HepG2 (cell line): Measurements from ENCODE around the gene RRAS. TPM values are rescaled to one million over a fixed set of nuclear protein-coding genes. Genes with fewer than 3 reads are reported as not detected.

ENCODE experiments used
- ARID2 ChIP-seq: sonication (generic); formaldehyde crosslinking; IDR thresholded peaks from 2 replicates; pipeline ENCODE4 v1.8.1; 2022; ENCODE audit warnings: mild to moderate bottlenecking, missing genetic modification reagents, borderline replicate concordance
- ARID3A ChIP-seq: IDR thresholded peaks from 2 replicates; pipeline ENCODE4 v1.6.1; 2012; ENCODE audit warnings: low read depth, low read length, improper control_type of control experiment
- ATF7-NPFF ChIP-seq: sonication (generic); formaldehyde crosslinking; IDR thresholded peaks from 2 replicates; pipeline ENCODE4 v1.8.1; 2023; ENCODE audit warnings: mild to moderate bottlenecking, low read depth, missing genetic modification reagents, moderate library complexity
- FOXK1 ChIP-seq: sonication (generic); formaldehyde crosslinking; IDR thresholded peaks from 2 replicates; pipeline ENCODE4 v1.4.0; 2020; ENCODE audit warnings: low read depth, missing genetic modification reagents, borderline replicate concordance
- FUBP1 ChIP-seq: sonication (generic); formaldehyde crosslinking; IDR thresholded peaks from 2 replicates; pipeline ENCODE4 v1.5.1; 2020; ENCODE audit warnings: missing genetic modification reagents, mild to moderate bottlenecking, borderline replicate concordance
- HHEX ChIP-seq: IDR thresholded peaks from 2 replicates; pipeline ENCODE4 v1.6.1; 2016; ENCODE audit warnings: control low read depth
- HOXA5 ChIP-seq: sonication (generic); formaldehyde crosslinking; IDR thresholded peaks from 2 replicates; pipeline ENCODE4 v1.4.0; 2020; ENCODE audit warnings: missing genetic modification reagents
- IKZF1 ChIP-seq: fragments of 450-650 bp; IDR thresholded peaks from 2 replicates; pipeline ENCODE4 v1.7.1; 2016
- MED1 ChIP-seq: sonication (generic); formaldehyde crosslinking; IDR thresholded peaks from 2 replicates; pipeline ENCODE4 v1.4.0; 2020; ENCODE audit warnings: missing genetic modification reagents
- MYPOP ChIP-seq: sonication (generic); formaldehyde crosslinking; IDR thresholded peaks from 2 replicates; pipeline ENCODE4 v1.8.1; 2023; ENCODE audit warnings: mild to moderate bottlenecking, moderate library complexity, missing genetic modification reagents
- NONO ChIP-seq, 2 experiments: fragments of 450-650 bp in 1 of 2; sonication (generic) in 1 of 2; formaldehyde crosslinking in 1 of 2; IDR thresholded peaks in 1 of 2; conservative IDR thresholded peaks in 1 of 2; 2 replicates each; pipeline versions ENCODE4 v1.6.1 to v1.8.0; 2017 to 2022; ENCODE audit warnings: mild to moderate bottlenecking in 1 of 2, missing genetic modification reagents in 1 of 2, moderate library complexity in 1 of 2
- POLR2AphosphoS2 ChIP-seq: IDR thresholded peaks from 2 replicates; pipeline ENCODE4 v1.6.1; 2011; ENCODE audit warnings: low read depth, low read length, improper control_type of control experiment
- ZIK1 ChIP-seq: sonication (generic); formaldehyde crosslinking; IDR thresholded peaks from 2 replicates; pipeline ENCODE4 v1.5.0; 2020; ENCODE audit warnings: mild to moderate bottlenecking, low read depth, missing genetic modification reagents, borderline replicate concordance
- ZNF343 ChIP-seq: sonication (generic); formaldehyde crosslinking; IDR thresholded peaks from 2 replicates; pipeline ENCODE4 v1.4.0; 2020; ENCODE audit warnings: mild to moderate bottlenecking, missing genetic modification reagents
- ZNF501 ChIP-seq: sonication (generic); formaldehyde crosslinking; IDR thresholded peaks from 2 replicates; pipeline ENCODE4 v1.5.1; 2020; ENCODE audit warnings: mild to moderate bottlenecking, moderate library complexity, missing genetic modification reagents
- ZNF761 ChIP-seq: sonication (generic); formaldehyde crosslinking; conservative IDR thresholded peaks from 2 replicates; pipeline ENCODE4 v1.4.0; 2020; ENCODE audit warnings: mild to moderate bottlenecking, missing genetic modification reagents
- ZNF788 ChIP-seq: sonication (generic); formaldehyde crosslinking; IDR thresholded peaks from 2 replicates; pipeline ENCODE4 v1.5.0; 2020; ENCODE audit warnings: mild to moderate bottlenecking, missing genetic modification reagents, borderline replicate concordance
- ZNF800 ChIP-seq: sonication (generic); formaldehyde crosslinking; IDR thresholded peaks from 2 replicates; pipeline ENCODE4 v1.4.0; 2020; ENCODE audit warnings: missing genetic modification reagents
- polyA plus RNA-seq, 8 experiments: library from polyadenylated mRNA; depleted of rRNA in 3 of 8; stranded (reverse) in 7 of 8; unstranded in 1 of 8; fragments of >200 nt; fragmentation: Illumina TruSeq in 4 of 8; extraction: Trizol in 4 of 8; gene quantifications; 2 replicates each; pipeline versions ENCODE4 v1.2.1 to v1.2.3, GENCODE V29; 2011 to 2016; ENCODE audit warnings: low read depth in 4 of 8, missing spikeins in 1 of 8, mixed read lengths in 1 of 8; ENCODE audit not compliant: insufficient read depth in 1 of 8
- total RNA-seq, 5 experiments: library from RNA; depleted of rRNA; stranded (reverse); fragments of >200 nt; fragmentation: Illumina TruSeq; extraction: Trizol; gene quantifications; 2 replicates each; pipeline ENCODE4 v1.2.3, GENCODE V29; 2016; ENCODE audit warnings: low read depth in 1 of 5
- TF ChIP-seq, protein P1 (sequence below): sonication (generic); formaldehyde crosslinking; conservative IDR thresholded peaks from 2 replicates; pipeline ENCODE4 v1.4.0; 2020; ENCODE audit warnings: missing genetic modification reagents

Gene RRAS
- total and polyA plus RNA-seq, 2 of the 13 experiments (the other 11 are each of a cell fraction or from before 2014, with no cell fraction given), result 1.5 to 12.0 TPM

- TF ChIP-seq ARID3A, result 0 out of 2 replicates have a peak, but pooled peaks have one; percentile 30
- TF ChIP-seq MYPOP, result peak; percentile 79; the same call in 1 of the 2 replicates
- TF ChIP-seq FUBP1 (CRISPR knock-in tag), result no peak
- no peak for TF ChIP-seq POLR2AphosphoS2
- TF ChIP-seq HHEX (CRISPR knock-in tag), result no peak
- TF ChIP-seq MED1, result peak; percentile 64
- no peak; the same call in 1 of the 2 replicates for TF ChIP-seq FOXK1
- TF ChIP-seq ZNF501 (CRISPR knock-in tag), result peak; percentile 82
- TF ChIP-seq ZIK1 (CRISPR knock-in tag), result no peak
- TF ChIP-seq ZNF761 (CRISPR knock-in tag), result 0 out of 2 replicates have a peak, but pooled peaks have one; percentile 25
- TF ChIP-seq, protein P1, sequence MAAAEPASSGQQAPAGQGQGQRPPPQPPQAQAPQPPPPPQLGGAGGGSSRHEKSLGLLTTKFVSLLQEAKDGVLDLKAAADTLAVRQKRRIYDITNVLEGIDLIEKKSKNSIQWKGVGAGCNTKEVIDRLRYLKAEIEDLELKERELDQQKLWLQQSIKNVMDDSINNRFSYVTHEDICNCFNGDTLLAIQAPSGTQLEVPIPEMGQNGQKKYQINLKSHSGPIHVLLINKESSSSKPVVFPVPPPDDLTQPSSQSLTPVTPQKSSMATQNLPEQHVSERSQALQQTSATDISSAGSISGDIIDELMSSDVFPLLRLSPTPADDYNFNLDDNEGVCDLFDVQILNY (CRISPR knock-in tag), result no peak
- TF ChIP-seq ARID2 (CRISPR knock-in tag), result no peak
- peak; percentile 92 for TF ChIP-seq ZNF788 (CRISPR knock-in tag)
- no peak for TF ChIP-seq IKZF1
- no peak for TF ChIP-seq ATF7-NPFF
- TF ChIP-seq ZNF800 (CRISPR knock-in tag), result peak; percentile 76; the same call in 1 of the 2 replicates
- no peak for TF ChIP-seq NONO (IDR thresholded peaks at IDR 0.05)
- peak; percentile 85 for TF ChIP-seq NONO (CRISPR knock-in tag; conservative IDR thresholded peaks at IDR 0.05)
- TF ChIP-seq ZNF343 (CRISPR knock-in tag), result no peak
- 0 out of 2 replicates have a peak, but pooled peaks have one; percentile 47 for TF ChIP-seq HOXA5 (CRISPR knock-in tag)
Measured at GRCh38 chr19:49672131-49672919, 32.4 kb upstream of the RRAS start (continued).
